IMR-90 (cell line): ENCODE results near the gene KIF6. TPM values are rescaled to one million over a fixed set of nuclear protein-coding genes. Genes with fewer than 3 reads are reported as not detected.

Experiments used
- ATAC-seq: fragments of 200-7000 bp; cut with Tn5 transposase; 2 replicates; pipeline ENCODE4 v1.9.1; 2020; ENCODE audit warnings: low read depth, mild to moderate bottlenecking, moderate library complexity
- BruUV-seq: library from RNA; stranded (reverse); fragments of 400-500 nt; replicated peaks from 2 replicates; lab custom pipeline; 2021; lab: Mats Ljungman, UMichigan
- CTCF ChIA-PET: fragments of 300-600 bp; formaldehyde crosslinking; extraction: SDS; loops from one replicate; lab custom pipeline; 2021; ENCODE audit warnings: antibody characterized with exemption; lab: Yijun Ruan, JAX
- POLR2A ChIA-PET: fragments of 300-600 bp; sonication (Branson Sonifier 250); formaldehyde crosslinking; loops from one replicate; lab custom pipeline; 2022; ENCODE audit warnings: antibody characterized with exemption; ENCODE audit not compliant: unreplicated experiment; lab: Charles Lee
- DNase-seq: peaks from one replicate; pipeline ENCODE4 v3.0.0; 2013
- H2AFZ ChIP-seq: replicated peaks from 2 replicates; pipeline ENCODE3; 2013; ENCODE audit warnings: low read length, mild to moderate bottlenecking; ENCODE audit not compliant: poor library complexity
- H2AK5ac ChIP-seq: 2 replicates; pipeline ENCODE4 v1.6.1; 2013; ENCODE audit warnings: low read depth, low read length, inconsistent platforms
- H2AK9ac ChIP-seq: replicated peaks from 2 replicates; pipeline ENCODE3; 2013; ENCODE audit warnings: mild to moderate bottlenecking, low read depth, low read length, moderate library complexity; ENCODE audit not compliant: poor library complexity
- H2BK120ac ChIP-seq: 2 replicates; pipeline ENCODE4 v1.6.1; 2013; ENCODE audit warnings: low read depth, low read length, inconsistent platforms
- H2BK15ac ChIP-seq: 3 replicates; pipeline ENCODE4 v1.6.1; 2013; ENCODE audit warnings: low read depth, low read length, inconsistent platforms
- H2BK20ac ChIP-seq: 2 replicates; pipeline ENCODE4 v1.6.1; 2013; ENCODE audit warnings: low read depth, mild to moderate bottlenecking, inconsistent platforms, low read length, moderate library complexity
- H2BK5ac ChIP-seq: 2 replicates; pipeline ENCODE4 v1.6.1; 2013; ENCODE audit warnings: mild to moderate bottlenecking, low read depth, low read length, inconsistent platforms; ENCODE audit not compliant: poor library complexity, severe bottlenecking
- H3K14ac ChIP-seq: replicated peaks from 2 replicates; pipeline ENCODE4 v1.6.1; 2013; ENCODE audit warnings: low read depth, low read length, inconsistent platforms
- H3K18ac ChIP-seq: 2 replicates; pipeline ENCODE4 v1.6.1; 2013; ENCODE audit warnings: low read depth, low read length, control low read depth
- H3K23ac ChIP-seq: 2 replicates; pipeline ENCODE4 v1.6.1; 2013; ENCODE audit warnings: low read depth, low read length, inconsistent platforms
- H3K27ac ChIP-seq: 2 replicates; pipeline ENCODE4 v1.5.1; 2013; ENCODE audit warnings: mild to moderate bottlenecking, control low read depth, low read length; ENCODE audit not compliant: insufficient read depth
- H3K27me3 ChIP-seq: 2 replicates; pipeline ENCODE4 v1.6.1; 2013; ENCODE audit warnings: low read length; ENCODE audit not compliant: control insufficient read depth, insufficient read depth
- H3K36me3 ChIP-seq: 2 replicates; pipeline ENCODE4 v1.6.1; 2013; ENCODE audit warnings: low read length, mixed read lengths; ENCODE audit not compliant: control insufficient read depth, insufficient read depth
- H3K4ac ChIP-seq: 2 replicates; pipeline ENCODE4 v1.6.1; 2013; ENCODE audit warnings: low read depth, low read length, inconsistent platforms
- H3K4me1 ChIP-seq: 2 replicates; pipeline ENCODE4 v1.6.1; 2013; ENCODE audit warnings: low read length, mixed read lengths; ENCODE audit not compliant: control insufficient read depth, insufficient read depth
- H3K4me2 ChIP-seq: 2 replicates; pipeline ENCODE4 v1.6.1; 2013; ENCODE audit warnings: low read depth, mild to moderate bottlenecking, control low read depth, low read length, moderate library complexity
- H3K4me3 ChIP-seq: 2 replicates; pipeline ENCODE4 v1.5.1; 2013; ENCODE audit warnings: low read depth, mild to moderate bottlenecking, control low read depth, low read length, moderate library complexity; ENCODE audit not compliant: insufficient read depth
- H3K56ac ChIP-seq: 2 replicates; pipeline ENCODE4 v1.6.1; 2013; ENCODE audit warnings: low read length, inconsistent platforms; ENCODE audit not compliant: insufficient read depth; ENCODE audit errors: extremely low read depth
- H3K79me1 ChIP-seq, 2 experiments: 2 replicates each; pipeline ENCODE4 v1.6.1; 2013; ENCODE audit warnings: low read length in 2 of 2, inconsistent platforms in 1 of 2, low read depth in 1 of 2
- H3K9ac ChIP-seq: 2 replicates; pipeline ENCODE4 v1.6.1; 2013; ENCODE audit warnings: low read depth, low read length, control low read depth
- H3K9me1 ChIP-seq: 2 replicates; pipeline ENCODE4 v1.6.1; 2013; ENCODE audit warnings: low read length, inconsistent platforms; ENCODE audit not compliant: insufficient read depth
- H3K9me3 ChIP-seq: 2 replicates; pipeline ENCODE4 v1.6.1; 2013; ENCODE audit warnings: low read length; ENCODE audit not compliant: control insufficient read depth, insufficient read depth
- H4K20me1 ChIP-seq: 2 replicates; pipeline ENCODE4 v1.6.1; 2013; ENCODE audit warnings: low read length, inconsistent platforms; ENCODE audit not compliant: insufficient read depth
- H4K5ac ChIP-seq: 2 replicates; pipeline ENCODE4 v1.6.1; 2013; ENCODE audit warnings: mild to moderate bottlenecking, low read depth, low read length, control low read depth
- H4K8ac ChIP-seq, 2 experiments: 2 replicates each; pipeline ENCODE4 v1.6.1; 2013; ENCODE audit warnings: low read depth in 2 of 2, low read length in 2 of 2, control low read depth in 1 of 2, inconsistent platforms in 1 of 2
- H4K91ac ChIP-seq: 2 replicates; pipeline ENCODE4 v1.6.1; 2013; ENCODE audit warnings: low read depth, low read length, inconsistent platforms; ENCODE audit not compliant: insufficient read depth
- BHLHE40 ChIP-seq: fragments of 150-350 bp; IDR thresholded peaks from 2 replicates; pipeline ENCODE4 v1.6.1; 2016; ENCODE audit warnings: mild to moderate bottlenecking, low read depth, low read length
- CEBPB ChIP-seq: IDR thresholded peaks from 2 replicates; pipeline ENCODE4 v1.6.1; 2012; ENCODE audit warnings: low read depth, low read length, improper control_type of control experiment
- CHD1 ChIP-seq: IDR thresholded peaks from 2 replicates; pipeline ENCODE4 v1.6.1; 2012; ENCODE audit warnings: low read depth, low read length, improper control_type of control experiment
- FOS ChIP-seq: fragments of 150-350 bp; IDR thresholded peaks from 2 replicates; pipeline ENCODE4 v1.6.1; 2016; ENCODE audit warnings: low read depth, low read length
- MAFK ChIP-seq: IDR thresholded peaks from 2 replicates; pipeline ENCODE4 v1.6.1; 2012; ENCODE audit warnings: low read depth, low read length, improper control_type of control experiment
- MAZ ChIP-seq: IDR thresholded peaks from 2 replicates; pipeline ENCODE4 v1.6.1; 2012; ENCODE audit warnings: low read depth, mild to moderate bottlenecking, low read length, improper control_type of control experiment, moderate library complexity, borderline replicate concordance
- MXI1 ChIP-seq: IDR thresholded peaks from 2 replicates; pipeline ENCODE4 v1.6.1; 2012; ENCODE audit warnings: low read depth, mild to moderate bottlenecking, low read length, moderate library complexity, borderline replicate concordance
- NFE2L2 ChIP-seq: fragments of 150-350 bp; IDR thresholded peaks from 2 replicates; pipeline ENCODE4 v1.6.1; 2016; ENCODE audit warnings: low read depth, mild to moderate bottlenecking, low read length
- POLR2A ChIP-seq: IDR thresholded peaks from 2 replicates; pipeline ENCODE4 v1.6.1; 2012; ENCODE audit warnings: mild to moderate bottlenecking, low read depth, low read length
- RAD21 ChIP-seq: IDR thresholded peaks from 2 replicates; pipeline ENCODE4 v1.6.1; 2012; ENCODE audit warnings: low read length, improper control_type of control experiment
- RCOR1 ChIP-seq: IDR thresholded peaks from 2 replicates; pipeline ENCODE4 v1.6.1; 2012; ENCODE audit warnings: mild to moderate bottlenecking, low read length, improper control_type of control experiment; ENCODE audit not compliant: insufficient replicate concordance
- RFX5 ChIP-seq: IDR thresholded peaks from 2 replicates; pipeline ENCODE4 v1.8.0; 2012; ENCODE audit warnings: low read depth, mild to moderate bottlenecking, low read length, moderate library complexity
- SMC3 ChIP-seq: fragments of 150-350 bp; IDR thresholded peaks from 2 replicates; pipeline ENCODE4 v1.6.1; 2016; ENCODE audit warnings: low read depth, mild to moderate bottlenecking, antibody characterized with exemption, low read length, moderate library complexity
- WGBS, 2 experiments: methylation state at CpG; one replicate each; pipeline versions ENCODE4 v1.1.5 to v1.1.7; 2013; ENCODE audit warnings: missing lambda C conversion rate in 2 of 2; ENCODE audit not compliant: insufficient read length in 1 of 2; ENCODE audit errors: extremely low coverage in 2 of 2; 5-methylcytosine and 5-hydroxymethylcytosine counted together
- dilution Hi-C: fragments of 300-500 bp; cut with HindIII; formaldehyde crosslinking; loops from one replicate; pipeline ENCODE4 v1.14.3; 2018; ENCODE audit warnings: low sequenced_read_pairs; ENCODE audit not compliant: unreplicated experiment
- in situ Hi-C: fragments of 300-500 bp; cut with MboI; formaldehyde crosslinking; loops from 3 replicates; pipeline ENCODE4 v1.14.3; 2019; ENCODE audit warnings: low sequenced_read_pairs, inconsistent platforms, mixed read lengths
- intact Hi-C: fragments of 100-400 bp; cut with micrococcal nuclease; formaldehyde crosslinking; loops from 2 replicates; pipeline ENCODE4 v1.10.0; 2022
- polyA plus RNA-seq, 3 experiments: library from polyadenylated mRNA; depleted of rRNA; stranded (reverse); fragments of >200 nt; gene quantifications; 2 replicates each; pipeline ENCODE4 v1.2.3, GENCODE V29; 2012; ENCODE audit warnings: low replicate concordance in 1 of 3
- total RNA-seq: library from RNA; depleted of rRNA; stranded (reverse); fragments of >200 nt; gene quantifications from 2 replicates; pipeline ENCODE4 v1.2.3, GENCODE V29; 2012
- TF ChIP-seq, protein P1 (sequence below): fragments of 150-350 bp; IDR thresholded peaks from 2 replicates; pipeline ENCODE4 v1.6.1; 2017; ENCODE audit warnings: mild to moderate bottlenecking, antibody characterized with exemption, low read length, low read depth
- TF ChIP-seq, protein P2 (sequence below): fragments of 150-350 bp; IDR thresholded peaks from 2 replicates; pipeline ENCODE4 v1.6.1; 2016; ENCODE audit warnings: low read depth, mild to moderate bottlenecking, low read length, moderate library complexity, borderline replicate concordance
- TF ChIP-seq, protein P3 (sequence below): conservative IDR thresholded peaks from 2 replicates; pipeline ENCODE4 v1.5.1; 2012; ENCODE audit warnings: mild to moderate bottlenecking, low read depth, low read length, improper control_type of control experiment

KIF6 gene
- total and polyA plus RNA-seq, 2 of the 4 experiments (the other 2 are of a cell fraction) = under 0.01 to 0.10 TPM

DNA sequence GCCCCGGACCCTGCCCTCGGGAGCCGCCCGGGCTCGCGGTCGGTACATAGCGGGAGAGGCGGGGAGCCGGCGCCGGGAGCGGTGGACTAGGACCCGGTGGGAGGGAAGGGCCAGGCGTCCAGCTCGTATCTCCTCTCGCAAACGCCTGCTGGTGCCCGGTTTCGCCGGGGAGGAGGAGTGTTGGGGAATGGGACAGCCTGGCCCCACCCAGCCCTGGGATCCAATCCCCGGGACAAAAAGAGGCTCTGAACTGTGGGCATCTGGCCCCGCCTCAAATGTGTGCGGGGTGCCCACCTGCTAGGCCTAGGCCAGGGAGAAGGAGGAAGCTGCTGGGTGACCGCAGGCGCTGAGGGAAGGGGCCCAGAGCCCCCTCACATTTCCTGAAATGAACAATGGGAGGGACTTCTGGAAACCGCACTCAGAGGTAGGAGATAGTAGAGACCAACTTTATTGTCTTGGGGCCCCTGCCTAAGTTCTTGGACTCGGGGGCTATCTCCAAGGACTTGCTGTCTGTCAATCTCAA is 410.9 kb downstream of the KIF6 start, which contains the start of gene KCNK17:
Gene KCNK17, minus strand, starts transcription at position 147 of the 523 bp plus-strand sequence. Its CDS starts 99 bp downstream, at position 48.
- DNase-seq = no peak
- Histone ChIP-seq H4K91ac (no peak within 1 kb of the TSS), H4K20me1 (no peaks in the 10 kb centered on the region), H2BK5ac (no peak within 1 kb of the TSS), H3K9ac (no peak within 1 kb of the TSS), H2BK15ac (no peak within 1 kb of the TSS), H2AK5ac (no peak within 1 kb of the TSS), H3K27ac (no peak within 1 kb of the TSS), H3K4me3 (no peak within 1 kb of the TSS), H3K56ac (no peak within 1 kb of the TSS), H3K23ac (no peak within 1 kb of the TSS), H4K5ac (no peak within 1 kb of the TSS), H3K14ac (no peak within 1 kb of the TSS), H2BK120ac (no peak within 1 kb of the TSS), H3K36me3 (no peaks in the 10 kb centered on the region), H2AK9ac (no peak within 1 kb of the TSS), H3K9me1 (no peaks in the 10 kb centered on the region), H2BK20ac (no peak within 1 kb of the TSS), H3K9me3 (no peaks in the 10 kb centered on the region), H4K8ac (no peak within 1 kb of the TSS), H2AFZ (no peak within 1 kb of the TSS), H3K18ac (no peak within 1 kb of the TSS), H3K79me1 (no peaks in the 10 kb centered on the region), H3K4me1 (no peaks in the 10 kb centered on the region), H3K27me3 (peaks cover 32% of the 10 kb centered on the region; the same call in 1 of the 2 replicates), H3K4ac (no peak within 1 kb of the TSS), H3K4me2 (no peak within 1 kb of the TSS)
- dilution Hi-C loops = no loop called here
- no peak for TF ChIP-seq RCOR1
- no peak for TF ChIP-seq CEBPB
- no peak for TF ChIP-seq SMC3
- TF ChIP-seq POLR2A = no peak
- TF ChIP-seq FOS = no peak
- TF ChIP-seq CHD1 = no peak
- TF ChIP-seq, protein P1, sequence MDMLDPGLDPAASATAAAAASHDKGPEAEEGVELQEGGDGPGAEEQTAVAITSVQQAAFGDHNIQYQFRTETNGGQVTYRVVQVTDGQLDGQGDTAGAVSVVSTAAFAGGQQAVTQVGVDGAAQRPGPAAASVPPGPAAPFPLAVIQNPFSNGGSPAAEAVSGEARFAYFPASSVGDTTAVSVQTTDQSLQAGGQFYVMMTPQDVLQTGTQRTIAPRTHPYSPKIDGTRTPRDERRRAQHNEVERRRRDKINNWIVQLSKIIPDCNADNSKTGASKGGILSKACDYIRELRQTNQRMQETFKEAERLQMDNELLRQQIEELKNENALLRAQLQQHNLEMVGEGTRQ = no peak
- TF ChIP-seq RFX5 = no peak
- no peak for TF ChIP-seq MXI1
- TF ChIP-seq, protein P2, sequence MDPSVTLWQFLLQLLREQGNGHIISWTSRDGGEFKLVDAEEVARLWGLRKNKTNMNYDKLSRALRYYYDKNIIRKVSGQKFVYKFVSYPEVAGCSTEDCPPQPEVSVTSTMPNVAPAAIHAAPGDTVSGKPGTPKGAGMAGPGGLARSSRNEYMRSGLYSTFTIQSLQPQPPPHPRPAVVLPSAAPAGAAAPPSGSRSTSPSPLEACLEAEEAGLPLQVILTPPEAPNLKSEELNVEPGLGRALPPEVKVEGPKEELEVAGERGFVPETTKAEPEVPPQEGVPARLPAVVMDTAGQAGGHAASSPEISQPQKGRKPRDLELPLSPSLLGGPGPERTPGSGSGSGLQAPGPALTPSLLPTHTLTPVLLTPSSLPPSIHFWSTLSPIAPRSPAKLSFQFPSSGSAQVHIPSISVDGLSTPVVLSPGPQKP = no peak
- TF ChIP-seq MAZ = no peak
- no peak for TF ChIP-seq MAFK
- TF ChIP-seq, protein P3, sequence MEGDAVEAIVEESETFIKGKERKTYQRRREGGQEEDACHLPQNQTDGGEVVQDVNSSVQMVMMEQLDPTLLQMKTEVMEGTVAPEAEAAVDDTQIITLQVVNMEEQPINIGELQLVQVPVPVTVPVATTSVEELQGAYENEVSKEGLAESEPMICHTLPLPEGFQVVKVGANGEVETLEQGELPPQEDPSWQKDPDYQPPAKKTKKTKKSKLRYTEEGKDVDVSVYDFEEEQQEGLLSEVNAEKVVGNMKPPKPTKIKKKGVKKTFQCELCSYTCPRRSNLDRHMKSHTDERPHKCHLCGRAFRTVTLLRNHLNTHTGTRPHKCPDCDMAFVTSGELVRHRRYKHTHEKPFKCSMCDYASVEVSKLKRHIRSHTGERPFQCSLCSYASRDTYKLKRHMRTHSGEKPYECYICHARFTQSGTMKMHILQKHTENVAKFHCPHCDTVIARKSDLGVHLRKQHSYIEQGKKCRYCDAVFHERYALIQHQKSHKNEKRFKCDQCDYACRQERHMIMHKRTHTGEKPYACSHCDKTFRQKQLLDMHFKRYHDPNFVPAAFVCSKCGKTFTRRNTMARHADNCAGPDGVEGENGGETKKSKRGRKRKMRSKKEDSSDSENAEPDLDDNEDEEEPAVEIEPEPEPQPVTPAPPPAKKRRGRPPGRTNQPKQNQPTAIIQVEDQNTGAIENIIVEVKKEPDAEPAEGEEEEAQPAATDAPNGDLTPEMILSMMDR = no peak
- TF ChIP-seq RAD21 = no peak
- no peak for TF ChIP-seq BHLHE40
- no peak for TF ChIP-seq NFE2L2
- no peak for ATAC-seq
- ChIA-PET POLR2A (no interaction called here), CTCF (no interaction called here)
- in situ Hi-C loops = no loop called here
- 10% methylated on average over 7 of the region's 28 CpGs; no CpG with 5 or more reads in 1 of the 2 experiments for WGBS, 2 experiments
- BruUV-seq = no TSS peak
- intact Hi-C loops = no loop called here
